ENCODE measurements around the gene FAM200C.

FAM200C gene

DNA sequence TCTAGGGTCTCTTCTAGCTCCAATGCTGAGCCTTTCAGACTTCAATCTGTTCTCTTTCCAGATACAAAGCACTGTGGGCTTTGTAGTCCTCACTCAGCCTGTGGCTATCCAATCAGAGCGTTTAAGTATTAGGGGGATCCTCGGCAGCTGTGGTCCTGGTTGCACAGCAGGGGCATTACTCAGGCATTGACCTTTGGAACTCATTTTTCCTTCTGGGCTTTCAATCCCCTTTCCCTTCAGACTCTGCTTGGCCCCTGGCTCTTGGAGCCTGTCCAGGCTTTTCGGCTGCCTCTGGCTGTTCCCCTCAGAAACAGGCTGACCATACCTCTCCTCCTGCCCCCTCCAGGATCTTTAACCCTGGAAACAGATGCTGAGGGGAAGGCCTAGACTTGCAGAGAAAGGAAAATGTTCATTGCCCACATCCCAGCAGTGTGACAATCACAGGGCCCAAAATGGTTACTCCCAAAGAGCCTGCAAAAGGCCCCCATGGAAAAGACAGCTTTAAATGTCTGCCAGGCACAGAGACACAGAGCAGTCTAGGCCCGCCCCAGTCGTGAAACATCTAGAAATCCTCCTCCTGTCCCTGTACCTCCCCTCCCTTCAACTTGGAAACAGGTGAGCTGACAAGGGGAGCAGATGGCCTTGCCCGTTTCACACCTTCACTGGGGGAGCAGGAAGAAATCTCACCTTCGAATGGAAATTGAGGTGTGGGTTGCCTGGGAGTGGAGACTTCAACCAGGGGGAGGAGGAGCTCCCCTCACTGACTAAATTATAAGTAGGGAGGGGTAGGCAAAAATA is 43.1 kb downstream of the FAM200C start:
- H3K4me3 ChIP-seq (ENCODE audit: low read depth, low read length): no peak overlapping the region
- no peak for DNase-seq (ENCODE audit: low read depth)
- no peak for TF ChIP-seq CTCF (IDR thresholded peaks at IDR 0.05; ENCODE audit: insufficient read depth, low read depth, low read length, missing control alignments)

DNA sequence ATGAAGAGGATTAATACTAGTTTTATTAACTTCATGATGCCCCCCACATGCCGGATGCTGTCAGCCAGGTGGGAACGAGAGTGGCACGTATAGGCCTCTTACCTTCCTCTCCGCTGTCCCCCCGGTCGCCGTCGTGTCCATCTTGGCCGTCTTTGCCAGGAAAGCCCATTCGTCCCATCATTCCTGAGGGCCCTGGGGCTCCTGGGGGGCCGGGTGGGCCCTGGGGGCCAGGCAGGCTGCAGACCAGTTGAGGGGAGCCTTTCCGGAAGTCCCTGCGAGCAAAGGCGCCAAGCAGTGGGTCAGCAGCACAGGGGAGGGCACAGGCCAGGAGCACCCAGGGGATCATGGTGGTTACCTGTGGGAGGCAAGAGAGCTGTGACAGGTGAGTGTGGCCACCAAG is 45.2 kb downstream of the FAM200C start:
- no peak for DNase-seq (ENCODE audit: low read depth)
- H3K4me3 ChIP-seq (ENCODE audit: low read depth, low read length): no peak overlapping the region
- no peak for TF ChIP-seq CTCF (IDR thresholded peaks at IDR 0.05; ENCODE audit: insufficient read depth, low read depth, low read length, missing control alignments)

DNA sequence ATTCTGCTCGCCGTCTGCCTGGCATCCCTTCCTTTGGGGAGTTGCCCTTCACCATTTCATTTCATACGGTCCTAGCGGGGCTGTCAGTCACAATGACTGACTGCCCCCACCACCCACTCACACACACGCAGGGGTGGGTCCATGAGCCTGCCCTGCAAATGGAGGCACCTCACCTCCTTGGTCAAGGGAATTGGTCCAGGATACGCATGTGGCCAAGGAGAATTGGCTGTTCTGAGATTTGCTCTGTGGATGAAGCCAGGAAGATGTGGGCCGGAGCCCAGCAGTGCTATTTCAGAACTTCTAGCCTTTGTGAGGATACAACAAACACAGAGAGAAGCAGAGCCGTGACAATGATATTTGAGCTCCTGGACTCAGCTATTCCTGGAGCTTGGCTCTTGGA is 46.5 kb downstream of the FAM200C start:
- DNase-seq (ENCODE audit: low read depth): no peak
- TF ChIP-seq CTCF (IDR thresholded peaks at IDR 0.05; ENCODE audit: insufficient read depth, low read depth, low read length, missing control alignments): no peak
- H3K4me3 ChIP-seq (ENCODE audit: low read depth, low read length): no peak overlapping the region

DNA sequence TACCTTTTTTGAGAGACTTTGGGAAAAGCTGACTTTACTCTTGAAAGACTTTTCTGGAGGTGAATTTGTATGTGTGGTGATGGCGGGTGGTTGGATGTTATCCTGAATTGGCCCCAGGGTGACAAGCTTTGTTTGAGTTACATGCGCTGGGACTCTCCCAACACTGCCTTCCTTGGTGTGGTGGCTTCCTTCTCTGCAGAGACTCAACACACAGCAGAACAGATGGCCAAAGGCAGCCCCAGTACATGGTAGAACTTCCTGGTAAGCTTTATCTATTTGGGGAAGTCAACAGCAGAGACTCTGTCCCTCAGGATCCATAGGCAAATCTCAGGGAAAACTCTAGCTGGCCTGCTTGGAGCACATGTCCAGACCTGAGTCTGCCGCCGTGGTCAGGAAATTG is 47.5 kb downstream of the FAM200C start:
- DNase-seq (ENCODE audit: low read depth): no peak
- no peak overlapping the region for H3K4me3 ChIP-seq (ENCODE audit: low read depth, low read length)
- no peak for TF ChIP-seq CTCF (IDR thresholded peaks at IDR 0.05; ENCODE audit: insufficient read depth, low read depth, low read length, missing control alignments)

- no peak for DNase-seq (ENCODE audit: low read depth)
- H3K4me3 ChIP-seq (ENCODE audit: low read depth, low read length): no peak overlapping the region
- no peak for TF ChIP-seq CTCF (IDR thresholded peaks at IDR 0.05; ENCODE audit: insufficient read depth, low read depth, low read length, missing control alignments)
Measured at GRCh38 chr5:160349935-160350303, 49.9 kb downstream of the FAM200C start.

DNA sequence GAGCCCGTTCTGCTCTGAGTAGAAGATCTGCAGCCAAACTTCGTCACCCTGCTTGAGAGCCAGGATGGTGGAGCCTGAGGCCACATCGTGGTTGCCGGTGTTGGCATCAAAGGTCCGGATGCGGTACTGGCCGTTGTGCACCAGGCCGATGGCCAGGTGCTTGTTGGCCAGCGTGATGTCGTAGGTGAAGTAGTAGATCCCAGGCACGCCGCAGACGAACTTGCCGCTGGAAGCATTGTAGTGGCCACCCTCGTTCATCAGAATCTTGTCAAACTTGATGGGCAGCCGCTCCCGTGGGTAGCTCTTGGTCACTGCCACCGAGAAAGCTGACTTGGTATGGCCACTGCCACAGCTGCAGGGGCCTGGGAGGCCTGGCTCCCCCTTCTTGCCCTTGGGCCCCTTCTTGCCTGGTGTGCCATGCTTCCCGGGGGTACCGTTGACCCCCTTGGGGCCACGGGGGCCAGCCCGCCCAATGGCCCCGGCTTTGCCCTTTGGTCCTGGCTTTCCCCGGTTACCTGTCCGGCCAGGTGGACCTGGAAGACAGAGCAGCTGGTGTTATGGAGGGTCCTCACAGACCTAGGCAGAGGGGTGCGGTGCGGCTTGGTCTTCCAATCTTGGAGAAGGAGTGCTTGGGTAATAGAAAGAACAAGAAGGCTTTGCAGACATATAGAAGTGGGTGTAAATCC is 50.5 kb downstream of the FAM200C start:
- no peak for DNase-seq (ENCODE audit: low read depth)
- no peak overlapping the region for H3K4me3 ChIP-seq (ENCODE audit: low read depth, low read length)
- no peak for TF ChIP-seq CTCF (IDR thresholded peaks at IDR 0.05; ENCODE audit: insufficient read depth, low read depth, low read length, missing control alignments)
